HL-60 (cell line): ENCODE results near the gene XXYLT1.

Source experiments
- GABPA ChIP-seq: IDR thresholded peaks from 2 replicates; pipeline ENCODE4 v1.6.1; 2012; ENCODE audit warnings: low read depth
- TF ChIP-seq, protein P1 (sequence below): IDR thresholded peaks from one replicate; pipeline ENCODE4 v1.5.1; 2011; ENCODE audit warnings: low read length, control low read depth, inconsistent platforms; ENCODE audit not compliant: insufficient read depth

GRCh38 chr3:195069501-195070251 lies 201.3 kb downstream of the XXYLT1 start:
- no peak for TF ChIP-seq GABPA
- TF ChIP-seq, protein P1, sequence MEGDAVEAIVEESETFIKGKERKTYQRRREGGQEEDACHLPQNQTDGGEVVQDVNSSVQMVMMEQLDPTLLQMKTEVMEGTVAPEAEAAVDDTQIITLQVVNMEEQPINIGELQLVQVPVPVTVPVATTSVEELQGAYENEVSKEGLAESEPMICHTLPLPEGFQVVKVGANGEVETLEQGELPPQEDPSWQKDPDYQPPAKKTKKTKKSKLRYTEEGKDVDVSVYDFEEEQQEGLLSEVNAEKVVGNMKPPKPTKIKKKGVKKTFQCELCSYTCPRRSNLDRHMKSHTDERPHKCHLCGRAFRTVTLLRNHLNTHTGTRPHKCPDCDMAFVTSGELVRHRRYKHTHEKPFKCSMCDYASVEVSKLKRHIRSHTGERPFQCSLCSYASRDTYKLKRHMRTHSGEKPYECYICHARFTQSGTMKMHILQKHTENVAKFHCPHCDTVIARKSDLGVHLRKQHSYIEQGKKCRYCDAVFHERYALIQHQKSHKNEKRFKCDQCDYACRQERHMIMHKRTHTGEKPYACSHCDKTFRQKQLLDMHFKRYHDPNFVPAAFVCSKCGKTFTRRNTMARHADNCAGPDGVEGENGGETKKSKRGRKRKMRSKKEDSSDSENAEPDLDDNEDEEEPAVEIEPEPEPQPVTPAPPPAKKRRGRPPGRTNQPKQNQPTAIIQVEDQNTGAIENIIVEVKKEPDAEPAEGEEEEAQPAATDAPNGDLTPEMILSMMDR, result no peak
